K562 (cell line): ENCODE data around the gene ANKRD33. TPM values are rescaled to one million over a fixed set of nuclear protein-coding genes. Genes with fewer than 3 reads are reported as not detected.

Source experiments
- HDAC1 ChIP-seq, 2 experiments: fragments of 450-650 bp; IDR thresholded peaks; 2 replicates each; pipeline ENCODE4 v1.6.1; 2016 to 2017; ENCODE audit warnings: inconsistent platforms in 1 of 2, mild to moderate bottlenecking in 1 of 2, moderate library complexity in 1 of 2
- TEAD4 ChIP-seq, 2 experiments: sonication (generic) in 1 of 2; formaldehyde crosslinking in 1 of 2; IDR thresholded peaks; 2 replicates each; pipeline versions ENCODE4 v1.6.1 to v1.8.0; 2012 to 2022; ENCODE audit warnings: borderline replicate concordance in 1 of 2, inconsistent platforms in 1 of 2, low read length in 1 of 2, mild to moderate bottlenecking in 1 of 2, missing genetic modification reagents in 1 of 2
- polyA plus RNA-seq, 8 experiments: library from polyadenylated mRNA; depleted of rRNA in 4 of 8; stranded (reverse) in 5 of 8; unstranded in 3 of 8; fragments of >200 nt; fragmentation: Nextera tagmentation in 2 of 8; fragmentation: Illumina TruSeq in 1 of 8; extraction: Ambion mirVana in 2 of 8; extraction: Trizol in 1 of 8; gene quantifications; 2 replicates each; pipeline versions ENCODE4 v1.2.1 to v1.2.3, GENCODE V29; 2011 to 2014; ENCODE audit warnings: inconsistent platforms in 1 of 8, missing spikeins in 1 of 8
- total RNA-seq, 7 experiments: library from RNA; depleted of rRNA in 6 of 7; stranded (reverse); fragments of >200 nt in 6 of 7; fragmentation: Illumina TruSeq in 2 of 7; extraction: Trizol in 2 of 7; gene quantifications; 2 replicates each; pipeline versions ENCODE4 v1.2.1 to v1.2.3, GENCODE V29; 2011 to 2021; ENCODE audit warnings: low replicate concordance in 1 of 7
- TF ChIP-seq, protein P1 (sequence below): fragments of 450-650 bp; IDR thresholded peaks from 2 replicates; pipeline ENCODE4 v1.6.1; 2016; ENCODE audit warnings: mild to moderate bottlenecking, moderate library complexity

ANKRD33 gene
- total and polyA plus RNA-seq, 9 of the 15 experiments (the other 6 are each of a cell fraction or from before 2014, with no cell fraction given), result 0.04 to 0.11 (median 0.07) TPM; not detected in 4

- TF ChIP-seq, protein P1, sequence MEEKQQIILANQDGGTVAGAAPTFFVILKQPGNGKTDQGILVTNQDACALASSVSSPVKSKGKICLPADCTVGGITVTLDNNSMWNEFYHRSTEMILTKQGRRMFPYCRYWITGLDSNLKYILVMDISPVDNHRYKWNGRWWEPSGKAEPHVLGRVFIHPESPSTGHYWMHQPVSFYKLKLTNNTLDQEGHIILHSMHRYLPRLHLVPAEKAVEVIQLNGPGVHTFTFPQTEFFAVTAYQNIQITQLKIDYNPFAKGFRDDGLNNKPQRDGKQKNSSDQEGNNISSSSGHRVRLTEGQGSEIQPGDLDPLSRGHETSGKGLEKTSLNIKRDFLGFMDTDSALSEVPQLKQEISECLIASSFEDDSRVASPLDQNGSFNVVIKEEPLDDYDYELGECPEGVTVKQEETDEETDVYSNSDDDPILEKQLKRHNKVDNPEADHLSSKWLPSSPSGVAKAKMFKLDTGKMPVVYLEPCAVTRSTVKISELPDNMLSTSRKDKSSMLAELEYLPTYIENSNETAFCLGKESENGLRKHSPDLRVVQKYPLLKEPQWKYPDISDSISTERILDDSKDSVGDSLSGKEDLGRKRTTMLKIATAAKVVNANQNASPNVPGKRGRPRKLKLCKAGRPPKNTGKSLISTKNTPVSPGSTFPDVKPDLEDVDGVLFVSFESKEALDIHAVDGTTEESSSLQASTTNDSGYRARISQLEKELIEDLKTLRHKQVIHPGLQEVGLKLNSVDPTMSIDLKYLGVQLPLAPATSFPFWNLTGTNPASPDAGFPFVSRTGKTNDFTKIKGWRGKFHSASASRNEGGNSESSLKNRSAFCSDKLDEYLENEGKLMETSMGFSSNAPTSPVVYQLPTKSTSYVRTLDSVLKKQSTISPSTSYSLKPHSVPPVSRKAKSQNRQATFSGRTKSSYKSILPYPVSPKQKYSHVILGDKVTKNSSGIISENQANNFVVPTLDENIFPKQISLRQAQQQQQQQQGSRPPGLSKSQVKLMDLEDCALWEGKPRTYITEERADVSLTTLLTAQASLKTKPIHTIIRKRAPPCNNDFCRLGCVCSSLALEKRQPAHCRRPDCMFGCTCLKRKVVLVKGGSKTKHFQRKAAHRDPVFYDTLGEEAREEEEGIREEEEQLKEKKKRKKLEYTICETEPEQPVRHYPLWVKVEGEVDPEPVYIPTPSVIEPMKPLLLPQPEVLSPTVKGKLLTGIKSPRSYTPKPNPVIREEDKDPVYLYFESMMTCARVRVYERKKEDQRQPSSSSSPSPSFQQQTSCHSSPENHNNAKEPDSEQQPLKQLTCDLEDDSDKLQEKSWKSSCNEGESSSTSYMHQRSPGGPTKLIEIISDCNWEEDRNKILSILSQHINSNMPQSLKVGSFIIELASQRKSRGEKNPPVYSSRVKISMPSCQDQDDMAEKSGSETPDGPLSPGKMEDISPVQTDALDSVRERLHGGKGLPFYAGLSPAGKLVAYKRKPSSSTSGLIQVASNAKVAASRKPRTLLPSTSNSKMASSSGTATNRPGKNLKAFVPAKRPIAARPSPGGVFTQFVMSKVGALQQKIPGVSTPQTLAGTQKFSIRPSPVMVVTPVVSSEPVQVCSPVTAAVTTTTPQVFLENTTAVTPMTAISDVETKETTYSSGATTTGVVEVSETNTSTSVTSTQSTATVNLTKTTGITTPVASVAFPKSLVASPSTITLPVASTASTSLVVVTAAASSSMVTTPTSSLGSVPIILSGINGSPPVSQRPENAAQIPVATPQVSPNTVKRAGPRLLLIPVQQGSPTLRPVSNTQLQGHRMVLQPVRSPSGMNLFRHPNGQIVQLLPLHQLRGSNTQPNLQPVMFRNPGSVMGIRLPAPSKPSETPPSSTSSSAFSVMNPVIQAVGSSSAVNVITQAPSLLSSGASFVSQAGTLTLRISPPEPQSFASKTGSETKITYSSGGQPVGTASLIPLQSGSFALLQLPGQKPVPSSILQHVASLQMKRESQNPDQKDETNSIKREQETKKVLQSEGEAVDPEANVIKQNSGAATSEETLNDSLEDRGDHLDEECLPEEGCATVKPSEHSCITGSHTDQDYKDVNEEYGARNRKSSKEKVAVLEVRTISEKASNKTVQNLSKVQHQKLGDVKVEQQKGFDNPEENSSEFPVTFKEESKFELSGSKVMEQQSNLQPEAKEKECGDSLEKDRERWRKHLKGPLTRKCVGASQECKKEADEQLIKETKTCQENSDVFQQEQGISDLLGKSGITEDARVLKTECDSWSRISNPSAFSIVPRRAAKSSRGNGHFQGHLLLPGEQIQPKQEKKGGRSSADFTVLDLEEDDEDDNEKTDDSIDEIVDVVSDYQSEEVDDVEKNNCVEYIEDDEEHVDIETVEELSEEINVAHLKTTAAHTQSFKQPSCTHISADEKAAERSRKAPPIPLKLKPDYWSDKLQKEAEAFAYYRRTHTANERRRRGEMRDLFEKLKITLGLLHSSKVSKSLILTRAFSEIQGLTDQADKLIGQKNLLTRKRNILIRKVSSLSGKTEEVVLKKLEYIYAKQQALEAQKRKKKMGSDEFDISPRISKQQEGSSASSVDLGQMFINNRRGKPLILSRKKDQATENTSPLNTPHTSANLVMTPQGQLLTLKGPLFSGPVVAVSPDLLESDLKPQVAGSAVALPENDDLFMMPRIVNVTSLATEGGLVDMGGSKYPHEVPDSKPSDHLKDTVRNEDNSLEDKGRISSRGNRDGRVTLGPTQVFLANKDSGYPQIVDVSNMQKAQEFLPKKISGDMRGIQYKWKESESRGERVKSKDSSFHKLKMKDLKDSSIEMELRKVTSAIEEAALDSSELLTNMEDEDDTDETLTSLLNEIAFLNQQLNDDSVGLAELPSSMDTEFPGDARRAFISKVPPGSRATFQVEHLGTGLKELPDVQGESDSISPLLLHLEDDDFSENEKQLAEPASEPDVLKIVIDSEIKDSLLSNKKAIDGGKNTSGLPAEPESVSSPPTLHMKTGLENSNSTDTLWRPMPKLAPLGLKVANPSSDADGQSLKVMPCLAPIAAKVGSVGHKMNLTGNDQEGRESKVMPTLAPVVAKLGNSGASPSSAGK, result no peak
- TF ChIP-seq HDAC1 (IDR thresholded peaks at IDR 0.05), result peak in 1 of 2 experiments; percentile 27; a peak in 1 of 4 replicates
- no peak for TF ChIP-seq TEAD4 (IDR thresholded peaks at IDR 0.05; ENCODE audit: low read length)
- no peak for TF ChIP-seq TEAD4 (CRISPR knock-in tag; IDR thresholded peaks at IDR 0.05; ENCODE audit: borderline replicate concordance)
These were observed 1.7 kb upstream of the ANKRD33 start (continued) for GRCh38 chr12:51886021-51886710.
